Ectodermal cell (in vitro differentiated cells): ENCODE data around the gene IGF2R.
"Not testable (repeated sequence)": the region's sequence is repeated elsewhere in the genome, so short reads cannot be mapped to it uniquely, and the experiment has no call there.

Experiments
- H3K27ac ChIP-seq: 2 replicates; pipeline ENCODE4 v1.7.0; 2013; ENCODE audit warnings: mild to moderate bottlenecking, low read depth, low read length; ENCODE audit not compliant: insufficient read depth, poor library complexity, severe bottlenecking
- H3K27me3 ChIP-seq: 2 replicates; pipeline ENCODE4 v1.7.0; 2013; ENCODE audit warnings: mild to moderate bottlenecking, low read length; ENCODE audit not compliant: insufficient read depth, control insufficient read depth, poor library complexity, severe bottlenecking
- H3K36me3 ChIP-seq: one replicate; pipeline ENCODE4 v1.7.0; 2013; ENCODE audit warnings: low read length; ENCODE audit not compliant: control insufficient read depth, insufficient read depth
- H3K4me1 ChIP-seq: one replicate; pipeline ENCODE4 v1.7.0; 2013; ENCODE audit warnings: low read length; ENCODE audit not compliant: control insufficient read depth, insufficient read depth
- H3K4me3 ChIP-seq: 2 replicates; pipeline ENCODE4 v1.7.0; 2013; ENCODE audit warnings: low read depth, low read length, control low read depth; ENCODE audit not compliant: insufficient read depth
- H3K9me3 ChIP-seq: 2 replicates; pipeline ENCODE4 v1.7.0; 2013; ENCODE audit warnings: mild to moderate bottlenecking, low read length, moderate library complexity; ENCODE audit not compliant: control insufficient read depth
- WGBS, 2 experiments: methylation state at CpG; one replicate each; pipeline ENCODE4 v1.1.7; 2013; ENCODE audit warnings: missing lambda C conversion rate in 2 of 2; 5-methylcytosine and 5-hydroxymethylcytosine counted together

IGF2R gene

DNA sequence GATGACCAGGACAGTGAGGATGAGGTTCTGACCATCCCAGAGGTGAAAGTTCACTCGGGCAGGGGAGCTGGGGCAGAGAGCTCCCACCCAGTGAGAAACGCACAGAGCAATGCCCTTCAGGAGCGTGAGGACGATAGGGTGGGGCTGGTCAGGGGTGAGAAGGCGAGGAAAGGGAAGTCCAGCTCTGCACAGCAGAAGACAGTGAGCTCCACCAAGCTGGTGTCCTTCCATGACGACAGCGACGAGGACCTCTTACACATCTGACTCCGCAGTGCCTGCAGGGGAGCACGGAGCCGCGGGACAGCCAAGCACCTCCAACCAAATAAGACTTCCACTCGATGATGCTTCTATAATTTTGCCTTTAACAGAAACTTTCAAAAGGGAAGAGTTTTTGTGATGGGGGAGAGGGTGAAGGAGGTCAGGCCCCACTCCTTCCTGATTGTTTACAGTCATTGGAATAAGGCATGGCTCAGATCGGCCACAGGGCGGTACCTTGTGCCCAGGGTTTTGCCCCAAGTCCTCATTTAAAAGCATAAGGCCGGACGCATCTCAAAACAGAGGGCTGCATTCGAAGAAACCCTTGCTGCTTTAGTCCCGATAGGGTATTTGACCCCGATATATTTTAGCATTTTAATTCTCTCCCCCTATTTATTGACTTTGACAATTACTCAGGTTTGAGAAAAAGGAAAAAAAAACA, 136.1 kb downstream of the IGF2R start:
- Histone ChIP-seq H3K4me3 (no peak overlapping the region), H3K36me3 (peaks cover 13% of the 10 kb centered on the region), H3K27ac (no peak overlapping the region), H3K27me3 (no peaks in the 10 kb centered on the region), H3K9me3 (no peaks in the 10 kb centered on the region), H3K4me1 (no peaks in the 10 kb centered on the region)
- 95 to 96% methylated on average over 20 of the region's 20 CpGs for WGBS, 2 experiments

DNA sequence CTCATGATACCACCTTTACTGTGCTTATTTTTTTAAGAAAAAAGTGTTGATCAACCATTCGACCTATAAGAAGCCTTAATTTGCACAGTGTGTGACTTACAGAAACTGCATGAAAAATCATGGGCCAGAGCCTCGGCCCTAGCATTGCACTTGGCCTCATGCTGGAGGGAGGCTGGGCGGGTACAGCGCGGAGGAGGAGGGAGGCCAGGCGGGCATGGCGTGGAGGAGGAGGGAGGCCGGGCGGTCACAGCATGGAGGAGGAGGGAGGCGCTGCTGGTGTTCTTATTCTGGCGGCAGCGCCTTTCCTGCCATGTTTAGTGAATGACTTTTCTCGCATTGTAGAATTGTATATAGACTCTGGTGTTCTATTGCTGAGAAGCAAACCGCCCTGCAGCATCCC, 137.1 kb downstream of the IGF2R start:
- Histone ChIP-seq H3K4me3 (no peak overlapping the region), H3K27me3 (no peaks in the 10 kb centered on the region), H3K9me3 (no peaks in the 10 kb centered on the region), H3K27ac (no peak overlapping the region), H3K36me3 (peaks cover 13% of the 10 kb centered on the region), H3K4me1 (no peaks in the 10 kb centered on the region)
- 96 to 98% methylated on average over 14 of the region's 14 CpGs for WGBS, 2 experiments

DNA sequence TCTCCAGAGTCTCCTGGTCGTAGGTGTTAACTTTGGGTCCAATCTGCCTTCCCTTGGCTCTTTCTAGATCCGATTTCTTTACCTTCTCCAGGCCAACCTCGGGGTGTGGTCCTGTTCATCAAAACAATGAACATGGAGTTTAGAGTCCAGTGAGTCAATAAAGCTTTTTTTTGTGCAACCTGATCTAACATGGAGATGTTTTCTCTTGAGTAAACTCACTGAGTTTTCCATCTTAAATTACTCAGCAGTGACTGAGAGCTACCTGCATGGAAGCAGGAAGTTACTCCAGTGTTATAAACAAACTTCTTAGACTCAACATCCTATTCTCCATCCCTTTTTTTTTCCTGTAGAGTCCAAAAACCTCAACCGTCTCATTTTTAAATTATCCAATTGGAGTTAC, 137.8 kb downstream of the IGF2R start:
- no peak overlapping the region for H3K27ac ChIP-seq
- H3K4me3 ChIP-seq = no peak overlapping the region
- no peaks in the 10 kb centered on the region for H3K27me3 ChIP-seq
- no peaks in the 10 kb centered on the region for H3K4me1 ChIP-seq
- peaks cover 13% of the 10 kb centered on the region for H3K36me3 ChIP-seq
- WGBS, 2 experiments = 92% methylated on average over 4 of the region's 4 CpGs
- H3K9me3 ChIP-seq = no peaks in the 10 kb centered on the region

- Histone ChIP-seq H3K4me1 (no peaks in the 10 kb centered on the region), H3K36me3 (peaks cover 8% of the 10 kb centered on the region), H3K27ac (no peak overlapping the region), H3K9me3 (no peaks in the 10 kb centered on the region), H3K27me3 (no peaks in the 10 kb centered on the region), H3K4me3 (no peak overlapping the region)
- 96% methylated on average over 5 of the region's 5 CpGs for WGBS, 2 experiments
These were observed 139.2 kb downstream of the IGF2R start for GRCh38 chr6:160108077-160108476.

GRCh38 chr6:160110586-160111123, 141.8 kb downstream of the IGF2R start:
- no peak overlapping the region for H3K27ac ChIP-seq
- no peaks in the 10 kb centered on the region for H3K27me3 ChIP-seq
- no peak overlapping the region for H3K4me3 ChIP-seq
- H3K36me3 ChIP-seq = no peaks in the 10 kb centered on the region
- H3K9me3 ChIP-seq = no peaks in the 10 kb centered on the region
- no peaks in the 10 kb centered on the region for H3K4me1 ChIP-seq

- WGBS, 2 experiments = 82% methylated on average over 4 of the region's 4 CpGs
These were observed 142.9 kb downstream of the IGF2R start for GRCh38 chr6:160111806-160112205.

GRCh38 chr6:160112628-160113299, 143.9 kb downstream of the IGF2R start:
- no peaks in the 10 kb centered on the region for H3K4me1 ChIP-seq
- no peak overlapping the region for H3K27ac ChIP-seq
- H3K27me3 ChIP-seq = no peaks in the 10 kb centered on the region
- no peaks in the 10 kb centered on the region for H3K36me3 ChIP-seq
- no peak overlapping the region for H3K4me3 ChIP-seq
- H3K9me3 ChIP-seq = no peaks in the 10 kb centered on the region
- 95 to 97% methylated on average over 6 of the region's 6 CpGs for WGBS, 2 experiments

More at GRCh38 chr6:160111806-160112205, 142.9 kb downstream of the IGF2R start:
- Histone ChIP-seq H3K9me3 (no peaks in the 10 kb centered on the region), H3K4me1 (no peaks in the 10 kb centered on the region), H3K27ac (no peak overlapping the region), H3K36me3 (no peaks in the 10 kb centered on the region), H3K27me3 (no peaks in the 10 kb centered on the region), H3K4me3 (no peak overlapping the region)

GRCh38 chr6:160114536-160114935, 145.7 kb downstream of the IGF2R start:
- not testable (repeated sequence) for H3K9me3 ChIP-seq, H3K36me3 ChIP-seq, H3K4me1 ChIP-seq, H3K4me3 ChIP-seq, H3K27me3 ChIP-seq, H3K27ac ChIP-seq
- WGBS, 2 experiments = 93 to 96% methylated on average over 23 to 27 of the region's 29 CpGs

GRCh38 chr6:160115421-160115820, 146.5 kb downstream of the IGF2R start:
- 91 to 97% methylated on average over 3 of the region's 3 CpGs for WGBS, 2 experiments
- no peak overlapping the region for H3K4me3 ChIP-seq

GRCh38 chr6:160116411-160116810, 147.5 kb downstream of the IGF2R start:
- 97 to 98% methylated on average over 2 of the region's 2 CpGs for WGBS, 2 experiments
- H3K27ac ChIP-seq = no peak overlapping the region
- H3K4me3 ChIP-seq = no peak overlapping the region
- no peaks in the 10 kb centered on the region for H3K9me3 ChIP-seq
- no peaks in the 10 kb centered on the region for H3K27me3 ChIP-seq
- H3K4me1 ChIP-seq = peaks cover 7% of the 10 kb centered on the region
- H3K36me3 ChIP-seq = no peaks in the 10 kb centered on the region

More at GRCh38 chr6:160115421-160115820, 146.5 kb downstream of the IGF2R start:
- Histone ChIP-seq H3K9me3 (no peaks in the 10 kb centered on the region), H3K4me1 (peaks cover 7% of the 10 kb centered on the region), H3K27ac (no peak overlapping the region), H3K36me3 (no peaks in the 10 kb centered on the region), H3K27me3 (no peaks in the 10 kb centered on the region)
